Lung (tissue), 12 donors: ENCODE data around the gene NAALADL2. TPM values are rescaled to one million over a fixed set of nuclear protein-coding genes. Genes with fewer than 3 reads are reported as not detected.
"Not testable (repeated sequence)": the region's sequence is repeated elsewhere in the genome, so short reads cannot be mapped to it uniquely, and the experiment has no call there.

ENCODE experiments used
- ATAC-seq: fragments of 200-7000 bp; cut with Tn5 transposase; one replicate; pipeline ENCODE4 v1.9.1; 2020; ENCODE audit warnings: moderate number of reproducible peaks; ENCODE audit not compliant: insufficient read depth, low FRiP score
- DNase-seq, 3 donors: peaks; one replicate each; pipeline ENCODE4 v3.0.0-alpha.2; 2013 to 2017
- H3K27ac ChIP-seq, 2 donors: one replicate each; pipeline ENCODE4 v1.5.1; 2013; ENCODE audit warnings: mild to moderate bottlenecking in 2 of 2, moderate library complexity in 2 of 2, control low read depth in 1 of 2, inconsistent platforms in 1 of 2, low read depth in 1 of 2, low read length in 1 of 2
- H3K27me3 ChIP-seq, 3 donors: one replicate each; pipeline ENCODE4 v1.5.1; 2013; ENCODE audit warnings: low read length in 2 of 3; ENCODE audit not compliant: control insufficient read depth in 3 of 3, insufficient read depth in 3 of 3
- H3K36me3 ChIP-seq, 4 donors: one replicate each; pipeline ENCODE4 v1.5.1; 2013; ENCODE audit warnings: low read length in 4 of 4, mild to moderate bottlenecking in 1 of 4, moderate library complexity in 1 of 4; ENCODE audit not compliant: control insufficient read depth in 4 of 4, insufficient read depth in 4 of 4
- H3K4me1 ChIP-seq, 5 donors: one replicate each; pipeline ENCODE4 v1.5.1; 2013; ENCODE audit warnings: low read length in 5 of 5, mild to moderate bottlenecking in 2 of 5, moderate library complexity in 1 of 5; ENCODE audit not compliant: control insufficient read depth in 5 of 5, insufficient read depth in 5 of 5
- H3K4me3 ChIP-seq: one replicate; pipeline ENCODE4 v1.5.1; 2013; ENCODE audit warnings: mild to moderate bottlenecking, control low read depth, moderate library complexity
- H3K9ac ChIP-seq, 2 donors: one replicate each; pipeline ENCODE4 v1.5.1; 2013; ENCODE audit warnings: low read length in 2 of 2, control low read depth in 1 of 2; ENCODE audit not compliant: insufficient read depth in 1 of 2
- H3K9me3 ChIP-seq, 4 donors: one replicate each; pipeline ENCODE4 v1.5.1; 2013; ENCODE audit warnings: low read length in 3 of 4, mild to moderate bottlenecking in 1 of 4, moderate library complexity in 1 of 4; ENCODE audit not compliant: control insufficient read depth in 4 of 4, insufficient read depth in 3 of 4
- WGBS, 2 donors: extraction: QIAGEN DNeasy Blood & Tissue Kit; methylation state at CpG; one replicate each; pipeline ENCODE4 v1.1.7; 2013; 5-methylcytosine and 5-hydroxymethylcytosine counted together
- polyA plus RNA-seq, 2 donors: library from polyadenylated mRNA; stranded (reverse); fragments of 200-250 nt; gene quantifications; one replicate each; pipeline ENCODE4 v1.2.1, GENCODE V29; 2013
- total RNA-seq, 2 donors: library from RNA; depleted of rRNA in 1 of 2; stranded (reverse); fragments of >200 nt in 1 of 2; gene quantifications; one replicate each; pipeline ENCODE4 v1.2.1, GENCODE V29; 2014 to 2021
- TF ChIP-seq, protein P1 (sequence below): IDR thresholded peaks from 2 replicates; pipeline ENCODE4 v1.5.1; 2012; ENCODE audit warnings: mild to moderate bottlenecking; ENCODE audit errors: control extremely low read depth, extremely low read depth
- donor health status: control.
- donor health status: control.
- donor health status: Bipolar disorder and iron deficiency.
- donor health status: healthy.
- donor health status: DM: yes; HTN: yes; CAD: no.

The NAALADL2 gene
- total and polyA plus RNA-seq, 4 donors = 0.49 to 46.7 (median 4.7) TPM

DNA sequence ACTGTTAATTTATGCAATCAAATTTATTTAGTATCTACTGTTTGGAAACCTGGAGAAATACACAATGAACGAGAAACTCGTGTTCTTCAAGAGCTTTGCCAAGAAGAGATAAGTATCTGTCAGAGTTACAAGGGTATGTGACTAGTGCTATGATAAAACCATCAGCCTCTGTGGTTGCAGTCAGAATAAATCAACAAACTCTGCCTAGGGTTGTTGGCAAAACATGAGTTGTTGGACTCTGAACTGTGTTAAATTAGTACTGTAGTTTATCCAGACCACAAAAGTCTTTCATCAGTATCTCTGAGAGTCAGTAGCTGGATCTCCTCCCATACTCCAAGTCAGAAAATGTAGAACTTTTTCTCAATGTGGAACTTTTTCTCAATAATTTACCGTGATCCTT is 918.4 kb downstream of the NAALADL2 start:
- 69 to 80% methylated on average over 3 of the region's 3 CpGs for WGBS, 2 donors
- no peak overlapping the region for H3K9ac ChIP-seq
- H3K27ac ChIP-seq = no peak overlapping the region
- H3K36me3 ChIP-seq = no peaks in the 10 kb centered on the region
- H3K4me1 ChIP-seq = no peaks in the 10 kb centered on the region
- H3K27me3 ChIP-seq = no peaks in the 10 kb centered on the region
- no peak overlapping the region for H3K4me3 ChIP-seq
- TF ChIP-seq, protein P1, sequence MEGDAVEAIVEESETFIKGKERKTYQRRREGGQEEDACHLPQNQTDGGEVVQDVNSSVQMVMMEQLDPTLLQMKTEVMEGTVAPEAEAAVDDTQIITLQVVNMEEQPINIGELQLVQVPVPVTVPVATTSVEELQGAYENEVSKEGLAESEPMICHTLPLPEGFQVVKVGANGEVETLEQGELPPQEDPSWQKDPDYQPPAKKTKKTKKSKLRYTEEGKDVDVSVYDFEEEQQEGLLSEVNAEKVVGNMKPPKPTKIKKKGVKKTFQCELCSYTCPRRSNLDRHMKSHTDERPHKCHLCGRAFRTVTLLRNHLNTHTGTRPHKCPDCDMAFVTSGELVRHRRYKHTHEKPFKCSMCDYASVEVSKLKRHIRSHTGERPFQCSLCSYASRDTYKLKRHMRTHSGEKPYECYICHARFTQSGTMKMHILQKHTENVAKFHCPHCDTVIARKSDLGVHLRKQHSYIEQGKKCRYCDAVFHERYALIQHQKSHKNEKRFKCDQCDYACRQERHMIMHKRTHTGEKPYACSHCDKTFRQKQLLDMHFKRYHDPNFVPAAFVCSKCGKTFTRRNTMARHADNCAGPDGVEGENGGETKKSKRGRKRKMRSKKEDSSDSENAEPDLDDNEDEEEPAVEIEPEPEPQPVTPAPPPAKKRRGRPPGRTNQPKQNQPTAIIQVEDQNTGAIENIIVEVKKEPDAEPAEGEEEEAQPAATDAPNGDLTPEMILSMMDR = no peak
- no peaks in the 10 kb centered on the region for H3K9me3 ChIP-seq
- ATAC-seq (no peak), DNase-seq (peak in 1 of 3 donors; percentile 8)

DNA sequence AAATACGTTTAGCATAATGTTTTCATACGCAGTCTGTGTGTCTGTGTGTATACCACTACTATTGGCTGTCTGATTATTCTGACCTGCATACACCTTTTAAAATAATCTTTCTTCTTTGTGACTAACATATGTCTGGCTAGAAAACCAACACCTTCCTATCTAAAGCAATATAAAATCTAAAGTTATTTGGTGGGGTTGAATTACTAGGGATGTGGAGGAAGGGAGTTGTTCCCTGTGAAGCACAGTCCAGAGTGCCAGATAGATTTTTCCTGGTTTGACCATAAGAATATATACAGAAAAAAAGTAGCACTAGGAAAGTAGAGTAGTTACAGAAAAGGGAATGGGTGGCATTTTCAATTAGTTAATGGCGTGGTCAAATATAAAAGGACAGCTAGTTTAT is 918.8 kb downstream of the NAALADL2 start:
- H3K27ac ChIP-seq = no peak overlapping the region
- no peak overlapping the region for H3K4me3 ChIP-seq
- no peaks in the 10 kb centered on the region for H3K27me3 ChIP-seq
- 95% methylated on average over 3 of the region's 3 CpGs for WGBS, 2 donors
- no peak overlapping the region for H3K9ac ChIP-seq
- H3K36me3 ChIP-seq = no peaks in the 10 kb centered on the region
- no peaks in the 10 kb centered on the region for H3K4me1 ChIP-seq
- H3K9me3 ChIP-seq = no peaks in the 10 kb centered on the region
- TF ChIP-seq, protein P1 = no peak
- ATAC-seq (no peak), DNase-seq (no peak)

DNA sequence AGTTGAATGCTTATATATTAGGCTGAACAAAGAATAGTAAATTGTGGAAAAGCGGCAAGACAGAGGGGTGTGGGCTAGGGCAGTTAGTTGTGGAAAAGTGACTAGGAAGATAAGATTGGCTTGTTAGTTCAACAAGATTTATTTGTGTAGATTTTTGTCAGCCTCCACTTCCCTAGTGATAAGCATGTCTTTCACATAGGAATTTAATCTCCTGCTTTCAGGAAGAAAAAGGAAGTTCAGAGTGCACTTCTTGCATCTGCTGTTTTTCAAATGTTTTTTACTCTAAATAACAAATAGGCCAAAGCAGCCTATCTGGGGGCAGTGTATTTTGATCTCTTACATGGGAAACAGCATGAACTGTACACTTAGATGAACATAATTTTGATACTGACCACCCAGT is 919.9 kb downstream of the NAALADL2 start:
- DNase-seq (no peak), ATAC-seq (no peak)
- H3K4me3 ChIP-seq = no peak overlapping the region
- no peaks in the 10 kb centered on the region for H3K4me1 ChIP-seq
- H3K36me3 ChIP-seq = no peaks in the 10 kb centered on the region
- no peak overlapping the region for H3K9ac ChIP-seq
- TF ChIP-seq, protein P1 = no peak
- 72 to 77% methylated on average over 1 of the region's 1 CpG for WGBS, 2 donors
- H3K27me3 ChIP-seq = no peaks in the 10 kb centered on the region
- no peak overlapping the region for H3K27ac ChIP-seq
- no peaks in the 10 kb centered on the region for H3K9me3 ChIP-seq

DNA sequence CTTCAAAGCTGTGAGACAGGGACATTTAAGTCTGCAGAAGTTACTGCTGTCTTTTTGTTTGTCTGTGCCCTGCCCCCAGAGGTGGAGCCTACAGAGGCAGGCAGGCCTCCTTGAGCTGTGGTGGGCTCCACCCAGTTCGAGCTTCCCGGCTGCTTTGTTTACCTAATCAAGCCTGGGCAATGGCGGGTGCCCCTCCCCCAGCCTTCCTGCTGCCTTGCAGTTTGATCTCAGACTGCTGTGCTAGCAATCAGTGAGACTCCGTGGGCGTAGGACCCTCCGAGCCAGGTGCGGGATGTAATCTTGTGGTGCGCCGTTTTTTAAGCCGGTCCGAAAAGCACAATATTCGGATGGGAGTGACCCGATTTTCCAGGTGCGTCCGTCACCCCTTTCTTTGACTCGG is 928.0 kb downstream of the NAALADL2 start:
- WGBS, 2 donors = 81 to 100% methylated on average over 1 to 10 of the region's 16 CpGs
- not testable (repeated sequence) for H3K4me3 ChIP-seq

More for the DNA sequence above, 928.0 kb downstream of the NAALADL2 start:
- ATAC-seq, H3K9ac ChIP-seq, H3K27me3 ChIP-seq, H3K4me1 ChIP-seq, DNase-seq, H3K36me3 ChIP-seq, H3K9me3 ChIP-seq, H3K27ac ChIP-seq: not testable (repeated sequence)
